Tibial artery (tissue), 4 donors: ENCODE measurements around the gene CSNK1G3.
"Not testable (repeated sequence)": the region's sequence is repeated elsewhere in the genome, so short reads cannot be mapped to it uniquely, and the experiment has no call there.

Source experiments
- DNase-seq, 2 donors: peaks; one replicate each; pipeline ENCODE4 v3.0.0-alpha.2; 2019
- H3K27ac ChIP-seq, 2 donors: fragments of 200-600 bp; sonication (generic) in 1 of 2; 1 replicate in 1 of 2; 2 replicates in 1 of 2; pipeline ENCODE4 v1.5.1; 2018 to 2019; ENCODE audit warnings: mild to moderate bottlenecking in 1 of 2
- H3K27me3 ChIP-seq, 2 donors: fragments of 200-600 bp; sonication (generic) in 1 of 2; one replicate each; pipeline versions ENCODE4 v1.5.1 to v1.6.0; 2016 to 2019
- H3K36me3 ChIP-seq, 3 donors: fragments of 200-600 bp; sonication (generic) in 2 of 3; one replicate each; pipeline ENCODE4 v1.5.1; 2016 to 2019; ENCODE audit warnings: mild to moderate bottlenecking in 2 of 3
- H3K4me1 ChIP-seq, 4 donors: fragments of 200-600 bp; sonication (generic) in 2 of 4; 1 replicate in 3 of 4; 2 replicates in 1 of 4; pipeline ENCODE4 v1.5.1; 2016 to 2019
- H3K4me3 ChIP-seq, 2 donors: fragments of 200-600 bp; sonication (generic) in 1 of 2; 1 replicate in 1 of 2; 2 replicates in 1 of 2; pipeline ENCODE4 v1.5.1; 2018 to 2019; ENCODE audit warnings: mild to moderate bottlenecking in 2 of 2
- H3K9me3 ChIP-seq, 3 donors: fragments of 200-600 bp; sonication (generic) in 1 of 3; one replicate each; pipeline ENCODE4 v1.5.1; 2016 to 2019
- CTCF ChIP-seq, 2 experiments: fragments of 200-600 bp in 1 of 2; fragments of 450-650 bp in 1 of 2; IDR thresholded peaks; one replicate each; pipeline ENCODE4 v1.5.1; 2017 to 2019; ENCODE audit warnings: antibody characterized with exemption in 2 of 2, mild to moderate bottlenecking in 1 of 2, moderate library complexity in 1 of 2
- intact Hi-C: fragments of 100-400 bp; cut with DNase I; formaldehyde crosslinking; loops from one replicate; pipeline ENCODE4 v1.15.0; 2023; ENCODE audit warnings: low total_unique reads

CSNK1G3 gene

GRCh38 chr5:123617561-123617960, 105.6 kb downstream of the CSNK1G3 start:
- H3K27ac ChIP-seq = no peak overlapping the region
- intact Hi-C loops = loop anchor here (10.0 kb wide), 2 partner anchors 193 to 223 kb away; partner anchors contain the start of gene CEP120
- H3K4me1 ChIP-seq = no peaks in the 10 kb centered on the region
- DNase-seq = no peak
- peaks cover 0 to 11% (median 11%) of the 10 kb centered on the region in 3 donors for H3K36me3 ChIP-seq
- H3K4me3 ChIP-seq = no peak overlapping the region
- no peaks in the 10 kb centered on the region for H3K9me3 ChIP-seq
- no peak for TF ChIP-seq CTCF (IDR thresholded peaks at IDR 0.05)
- no peaks in the 10 kb centered on the region for H3K27me3 ChIP-seq

GRCh38 chr5:123626051-123626450, 114.1 kb downstream of the CSNK1G3 start:
- no peaks in the 10 kb centered on the region for H3K36me3 ChIP-seq
- intact Hi-C loops = no loop called here

GRCh38 chr5:123628860-123629544, 117.0 kb downstream of the CSNK1G3 start:
- no peak for TF ChIP-seq CTCF (IDR thresholded peaks at IDR 0.05)
- H3K4me1 ChIP-seq = no peaks in the 10 kb centered on the region
- no peaks in the 10 kb centered on the region for H3K27me3 ChIP-seq
- no peak for DNase-seq
- H3K4me3 ChIP-seq = no peak overlapping the region
- intact Hi-C loops = no loop called here
- H3K27ac ChIP-seq = no peak overlapping the region
- peaks cover 0 to 15% (median 12%) of the 10 kb centered on the region in 3 donors for H3K9me3 ChIP-seq
- no peaks in the 10 kb centered on the region for H3K36me3 ChIP-seq

More at GRCh38 chr5:123626051-123626450, 114.1 kb downstream of the CSNK1G3 start:
- no peak for DNase-seq
- H3K27me3 ChIP-seq = no peaks in the 10 kb centered on the region
- no peak overlapping the region for H3K4me3 ChIP-seq
- no peaks in the 10 kb centered on the region for H3K4me1 ChIP-seq
- no peak for TF ChIP-seq CTCF (IDR thresholded peaks at IDR 0.05)
- peaks cover 0 to 15% (median 11%) of the 10 kb centered on the region in 3 donors for H3K9me3 ChIP-seq
- no peak overlapping the region for H3K27ac ChIP-seq

GRCh38 chr5:123636006-123636405, 124.0 kb downstream of the CSNK1G3 start:
- no peak for DNase-seq
- H3K27ac ChIP-seq = no peak overlapping the region
- H3K36me3 ChIP-seq = no peaks in the 10 kb centered on the region
- H3K4me3 ChIP-seq = no peak overlapping the region
- intact Hi-C loops = no loop called here
- TF ChIP-seq CTCF (IDR thresholded peaks at IDR 0.05) = no peak
- H3K27me3 ChIP-seq = no peaks in the 10 kb centered on the region
- H3K4me1 ChIP-seq = no peaks in the 10 kb centered on the region
- H3K9me3 ChIP-seq = peaks cover 0 to 1% (median 0%) of the 10 kb centered on the region in 3 donors

- H3K36me3 ChIP-seq, H3K4me1 ChIP-seq, H3K9me3 ChIP-seq, H3K27ac ChIP-seq, DNase-seq, H3K27me3 ChIP-seq, intact Hi-C loops, H3K4me3 ChIP-seq: not testable (repeated sequence)
These were observed 125.1 kb downstream of the CSNK1G3 start for GRCh38 chr5:123637028-123637427.

- no peak for TF ChIP-seq CTCF (IDR thresholded peaks at IDR 0.05)
- no peaks in the 10 kb centered on the region for H3K36me3 ChIP-seq
- no peak overlapping the region for H3K27ac ChIP-seq
- no peak overlapping the region for H3K4me3 ChIP-seq
- DNase-seq = no peak
- no peaks in the 10 kb centered on the region for H3K4me1 ChIP-seq
- H3K9me3 ChIP-seq = no peaks in the 10 kb centered on the region
- H3K27me3 ChIP-seq = no peaks in the 10 kb centered on the region
- intact Hi-C loops = no loop called here
These were observed 127.3 kb downstream of the CSNK1G3 start for GRCh38 chr5:123639244-123639643.
